Kidney glomerular epithelial cell (primary cell): ENCODE results near the gene MIER2.

Experiments used
- DNase-seq: peaks from one replicate; lab custom pipeline; 2025; lab: John Stamatoyannopoulos, UW

MIER2 gene

GRCh38 chr19:377801-378581 is 33.4 kb upstream of the MIER2 start:
- DNase-seq, result no peak

DNA sequence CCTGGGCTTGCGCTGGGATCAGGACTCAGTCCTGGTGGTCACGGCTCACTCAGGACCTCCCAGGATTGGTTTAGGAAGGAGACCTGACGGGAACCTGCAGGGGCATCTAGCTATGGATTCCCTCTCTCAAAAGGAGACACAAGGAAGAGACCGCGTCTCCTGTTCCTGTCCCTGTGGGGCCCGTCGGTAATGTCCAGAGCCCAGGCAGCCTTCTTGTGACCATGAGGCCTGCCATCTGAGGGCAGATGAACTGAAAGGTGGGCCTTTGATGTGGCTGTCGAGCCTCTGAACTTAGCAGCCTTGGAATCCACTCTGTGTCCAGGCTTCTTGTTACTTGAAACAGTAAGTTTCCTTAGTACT is 31.5 kb upstream of the MIER2 start:
- no peak for DNase-seq

- DNase-seq, result no peak
Observed at GRCh38 chr19:375395-376110, 31.0 kb upstream of the MIER2 start.

DNA sequence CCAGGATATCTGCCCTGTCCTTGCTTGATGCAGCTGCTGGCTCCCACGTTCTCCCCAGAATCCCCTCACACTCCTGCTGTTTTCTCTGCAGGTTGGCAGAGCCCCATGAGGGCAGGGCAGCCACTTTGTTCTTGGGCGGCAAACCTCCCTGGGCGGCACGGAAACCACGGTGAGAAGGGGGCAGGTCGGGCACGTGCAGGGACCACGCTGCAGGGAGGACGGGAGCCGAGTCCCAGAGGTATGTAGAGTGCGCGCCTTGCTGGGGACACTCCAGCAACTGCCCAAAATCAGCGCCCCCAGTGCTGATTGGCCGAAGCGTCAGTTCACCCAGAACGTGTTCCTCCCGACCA is 30.3 kb upstream of the MIER2 start:
- no peak for DNase-seq

GRCh38 chr19:374183-374885 is 29.7 kb upstream of the MIER2 start:
- DNase-seq, result no peak

DNA sequence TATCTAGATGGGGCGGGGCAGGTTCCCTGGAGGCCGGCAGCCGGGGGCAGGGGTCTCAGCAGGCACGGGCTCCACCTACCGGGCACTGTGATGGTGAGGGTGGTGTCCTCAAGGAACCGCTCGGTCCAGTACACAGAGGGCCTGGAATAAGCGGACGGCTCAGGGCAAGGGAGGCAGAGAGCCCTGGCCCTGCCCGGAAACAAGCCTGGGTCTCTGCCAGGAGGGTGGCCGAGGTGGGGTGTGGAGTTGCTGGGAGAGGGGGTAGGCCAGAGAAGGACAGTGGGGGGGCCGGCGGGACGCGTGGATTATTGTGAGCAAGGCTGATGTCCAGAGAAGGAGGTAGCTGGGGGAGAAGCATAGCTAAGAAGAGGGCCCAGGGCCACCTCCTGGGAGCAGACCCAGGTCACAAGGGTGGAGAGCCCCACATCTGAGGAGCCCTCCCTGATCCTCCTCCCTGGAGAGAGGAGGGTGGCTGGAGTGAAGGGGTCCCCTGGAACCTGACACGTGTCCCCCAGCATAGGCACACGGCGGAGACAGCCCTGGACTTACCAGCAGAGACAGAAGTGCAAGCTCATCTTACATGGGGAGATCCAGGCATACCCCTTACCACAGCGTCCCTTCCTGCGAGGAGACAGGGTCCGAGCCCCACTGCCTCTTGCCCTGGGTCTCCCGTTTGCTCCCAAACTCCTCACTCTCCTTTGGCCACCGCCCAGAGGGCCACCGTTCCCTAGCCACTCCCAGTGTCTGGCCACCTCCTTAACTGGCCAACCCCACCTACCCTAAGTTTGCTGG is 29.0 kb upstream of the MIER2 start:
- DNase-seq, result no peak

DNA sequence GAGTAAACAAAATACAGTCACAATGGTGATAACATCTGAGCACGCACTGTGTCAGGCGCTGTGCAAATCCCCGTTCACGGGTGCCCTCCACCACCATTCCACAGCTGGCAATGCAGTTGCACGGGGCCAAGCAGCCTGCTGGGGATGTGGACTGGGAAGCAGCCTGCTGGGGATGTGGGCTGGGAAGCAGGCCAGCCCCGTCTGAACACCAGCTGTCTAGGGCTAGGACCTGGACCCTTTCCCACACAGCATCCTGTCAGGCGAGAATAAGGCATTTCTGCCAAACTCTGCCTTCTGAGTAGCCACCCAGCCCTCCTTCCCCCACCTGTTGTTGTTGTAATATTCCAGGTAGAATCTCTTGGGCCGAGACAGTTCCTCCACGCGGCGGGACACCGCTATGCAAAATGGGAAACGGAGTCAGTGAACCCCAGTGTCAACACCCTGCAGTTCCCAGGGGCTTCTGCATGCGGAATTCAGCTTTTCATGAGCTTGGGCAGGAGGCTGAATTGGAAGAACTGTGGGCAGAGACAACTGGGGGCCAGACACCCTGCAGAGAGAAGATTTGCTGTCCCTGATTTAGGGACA is 27.8 kb upstream of the MIER2 start:
- DNase-seq, result no peak

DNA sequence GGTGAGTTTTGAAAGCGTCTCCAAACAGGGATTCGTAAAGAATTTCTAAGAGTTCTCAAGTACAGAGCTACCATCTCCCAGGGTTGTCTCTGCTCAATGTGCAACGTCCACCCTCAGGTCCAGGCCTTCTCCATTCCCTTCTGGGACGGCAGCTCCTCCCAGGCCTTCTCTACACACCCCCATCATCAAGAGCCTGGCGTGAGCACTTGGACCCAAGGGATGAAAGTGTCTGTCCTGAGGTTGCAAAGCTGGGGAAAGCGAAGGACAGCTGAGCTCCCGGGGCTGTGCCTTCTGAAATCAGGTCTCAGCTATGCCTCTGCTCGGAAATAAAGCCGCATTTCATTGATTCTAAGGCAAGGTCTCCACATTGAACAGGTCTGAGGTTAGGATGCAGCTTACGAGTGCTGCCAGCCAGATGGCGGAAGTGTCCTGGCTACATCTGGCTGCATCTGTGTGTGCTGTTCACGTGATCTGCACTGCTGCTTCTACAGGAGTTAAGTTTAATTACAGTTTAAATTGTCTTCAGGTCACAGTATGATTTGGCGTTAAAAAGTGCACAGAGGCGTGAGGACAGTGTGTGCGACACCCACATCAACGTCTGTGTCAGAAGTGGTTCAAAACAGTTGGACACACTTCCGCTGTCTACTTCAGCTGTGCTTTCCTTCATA is 27.0 kb upstream of the MIER2 start:
- no peak for DNase-seq

- no peak for DNase-seq
Observed at GRCh38 chr19:370641-371330, 26.2 kb upstream of the MIER2 start.

DNA sequence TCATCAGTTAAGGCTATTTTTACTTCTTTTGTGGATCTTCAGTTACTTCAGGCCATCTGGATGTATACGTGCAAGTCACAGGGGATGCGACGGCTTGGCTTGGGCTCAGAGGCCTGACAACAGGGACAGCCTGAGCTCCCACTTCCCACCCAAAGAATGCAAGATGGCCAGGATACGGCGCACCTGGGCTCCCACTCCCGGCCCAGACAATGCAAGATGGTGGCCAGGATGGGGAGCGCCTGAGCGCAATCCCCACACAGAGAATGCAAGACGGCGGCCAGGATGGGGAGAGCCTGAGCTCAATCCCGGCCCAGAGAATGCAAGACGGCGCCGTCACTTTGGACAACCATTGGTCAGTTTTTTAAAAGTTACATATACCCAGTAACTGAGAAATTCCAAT is 25.3 kb upstream of the MIER2 start:
- DNase-seq, result no peak

- no peak for DNase-seq
Observed at GRCh38 chr19:369256-369655, 24.7 kb upstream of the MIER2 start.

GRCh38 chr19:368630-369024 is 24.0 kb upstream of the MIER2 start:
- DNase-seq, result no peak

GRCh38 chr19:367963-368629 is 23.5 kb upstream of the MIER2 start:
- DNase-seq, result peak; percentile 8

DNA sequence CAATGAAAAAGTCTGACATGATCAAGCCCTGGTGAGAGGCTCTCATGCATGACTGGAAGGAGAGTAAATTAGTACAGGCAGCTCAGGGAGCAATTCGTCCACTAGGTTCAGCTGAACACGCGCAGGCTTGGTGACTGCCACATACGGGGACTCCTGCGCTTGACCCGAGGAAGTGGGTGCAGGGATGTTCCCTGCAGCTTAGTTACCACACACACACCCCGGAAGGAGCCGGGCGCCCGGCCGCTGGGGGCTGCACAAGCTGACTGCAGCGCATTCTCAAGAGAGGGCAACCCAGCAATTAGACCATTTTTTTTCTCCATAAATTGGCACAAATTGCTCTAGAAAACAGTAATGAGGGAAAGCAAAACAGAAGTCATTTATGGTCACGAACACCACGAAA is 23.0 kb upstream of the MIER2 start:
- DNase-seq, result no peak

GRCh38 chr19:366951-367350 is 22.4 kb upstream of the MIER2 start:
- no peak for DNase-seq

- no peak for DNase-seq
Observed at GRCh38 chr19:366205-366783, 21.7 kb upstream of the MIER2 start.

DNA sequence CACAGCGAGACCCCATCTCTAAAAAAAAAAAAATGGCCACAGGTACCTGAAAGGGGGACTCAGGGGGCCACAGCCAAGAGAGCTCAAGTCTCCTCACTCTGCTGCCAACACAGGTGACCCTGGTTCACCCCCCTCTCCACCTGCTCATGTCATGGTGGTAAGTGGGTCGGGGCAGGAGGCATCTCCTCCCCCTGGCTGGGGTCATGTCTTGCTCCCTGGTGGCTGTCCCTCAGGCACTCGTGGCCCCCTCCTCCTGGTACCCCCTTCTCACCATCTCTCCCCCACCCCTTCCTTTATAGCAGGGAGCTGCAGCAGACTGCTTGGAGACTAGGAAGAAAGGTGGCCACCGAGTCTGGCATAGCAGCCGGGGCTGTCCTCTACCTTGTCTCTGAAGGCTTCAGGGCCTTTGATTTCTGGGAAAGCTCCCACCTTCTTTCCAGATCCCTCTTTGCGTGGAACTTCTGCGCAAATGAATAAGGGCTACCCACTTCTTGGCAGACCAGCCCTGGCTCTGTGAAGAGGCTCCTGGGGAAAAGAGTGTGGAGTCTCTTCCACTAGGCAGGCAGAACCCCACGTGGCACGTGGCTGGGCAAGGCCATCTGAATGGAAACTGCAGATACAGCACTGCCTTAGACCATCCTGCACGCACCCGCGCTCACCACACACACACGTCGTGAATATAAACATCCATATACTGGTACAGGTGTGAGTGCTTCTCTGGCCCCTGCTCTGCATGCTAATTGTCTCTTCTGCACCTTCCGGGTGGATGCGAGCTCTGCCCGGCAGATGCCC is 20.1 kb upstream of the MIER2 start:
- no peak for DNase-seq

- DNase-seq, result no peak
Observed at GRCh38 chr19:362683-363082, 18.1 kb upstream of the MIER2 start.

DNA sequence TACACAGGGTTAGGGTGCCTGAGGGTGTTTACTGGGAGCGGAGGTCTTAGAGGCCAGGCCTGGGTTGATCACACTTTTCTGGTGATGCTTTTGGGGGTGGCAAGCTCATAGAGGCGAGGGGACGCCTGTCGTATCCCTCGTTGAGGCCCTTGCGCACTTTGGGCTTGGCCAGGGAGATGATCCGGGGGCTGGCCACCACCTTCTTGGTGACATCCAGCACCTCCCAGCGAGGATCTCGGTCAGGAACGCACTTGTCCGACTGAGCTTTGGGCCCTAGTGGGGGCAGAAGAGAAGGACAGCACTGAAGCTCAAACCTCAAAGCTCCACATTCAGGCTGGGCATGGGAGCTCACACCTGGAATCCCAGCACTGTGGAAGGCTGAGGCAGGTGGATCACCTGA is 17.6 kb upstream of the MIER2 start:
- no peak for DNase-seq
